ENCODE measurements around the gene SEMA4D. TPM values are rescaled to one million over a fixed set of nuclear protein-coding genes. Genes with fewer than 3 reads are reported as not detected.

The SEMA4D gene
- total and polyA plus RNA-seq, 2 of the 13 experiments (the other 11 are each of a cell fraction or from before 2014, with no cell fraction given), result 0.13 to 0.16 TPM

DNA sequence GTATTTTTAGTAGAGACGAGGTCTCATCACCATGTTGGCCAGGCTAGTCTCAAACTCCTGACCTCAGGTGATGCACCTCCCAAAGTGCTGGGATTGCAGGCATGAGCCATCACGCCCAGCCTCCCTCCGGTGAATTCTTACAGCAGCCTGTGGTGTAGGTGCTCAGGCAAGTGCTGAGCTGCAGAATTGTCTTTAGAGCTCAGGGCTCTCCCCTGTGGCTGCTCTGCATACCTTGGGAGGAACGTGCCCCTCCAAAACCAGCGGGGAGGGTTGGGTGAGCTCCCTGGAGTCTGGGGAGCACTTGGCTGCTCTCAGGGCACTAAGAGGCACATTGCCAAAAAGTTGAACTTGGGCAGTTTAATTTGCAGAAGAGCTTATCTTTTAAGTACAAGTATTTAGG is 150.3 kb downstream of the SEMA4D start:
- DNase-seq (ENCODE audit: low spot score) (no peak), FAIRE-seq (no peak), ATAC-seq (no peak)
- Histone ChIP-seq H3K4me2 (ENCODE audit: low read depth, low read length) (no peak overlapping the region), H3K9me3 (ENCODE audit: low read length) (no peaks in the 10 kb centered on the region), H2AFZ (ENCODE audit: low read length) (no peak overlapping the region), H3K4me3 (replicated peaks in 1 of 3; ENCODE audit: insufficient read depth in 1 of 3, low read depth in 2 of 3, low read length in 3 of 3) (no peak overlapping the region), H4K20me1 (ENCODE audit: insufficient read depth, low read length) (no peaks in the 10 kb centered on the region), H3K27ac (ENCODE audit: extremely low read length, insufficient read depth, low read length) (no peak overlapping the region), H3K79me2 (ENCODE audit: insufficient read depth, low read length) (no peaks in the 10 kb centered on the region), H3K36me3 (replicated peaks in 1 of 2; ENCODE audit: control insufficient read depth in 1 of 2, insufficient read depth in 2 of 2, low read length in 2 of 2) (peaks cover 19 to 61% of the 10 kb centered on the region in 2 experiments), H3K9ac (ENCODE audit: insufficient read depth, low read depth, low read length) (no peak overlapping the region), H3K4me1 (ENCODE audit: insufficient read depth, low read length) (peaks cover 26% of the 10 kb centered on the region), H3K27me3 (ENCODE audit: control insufficient read depth in 1 of 2, insufficient read depth in 2 of 2, low read length in 2 of 2) (no peaks in the 10 kb centered on the region)
- no TSS peak for BruUV-seq (replicated peaks)
- 98% methylated on average over 4 of the region's 5 CpGs for WGBS (ENCODE audit: low lambda C conversion rate)
- ChIA-PET POLR2A (interaction anchor here (0.9 kb wide), 1 partner anchor 31 kb away, joined by 6 read pairs; no protein-coding TSS in a partner anchor), CTCF (ENCODE audit: low intra/inter-chr PET ratio, low total read pairs) (no interaction called here)
- in situ Hi-C loops (cut with HindIII; ENCODE audit: extremely low pct_ligation_motif_present, low pct_unique_long_range_greater_than_20kb), result no loop called here
- intact Hi-C loops (cut with micrococcal nuclease; ENCODE audit: unreplicated experiment), result no loop called here
- no peak for TF ChIP-seq DNMT3B (CRISPR knock-in tag; conservative IDR thresholded peaks at IDR 0.05)
- no peak for TF ChIP-seq ZNF451 (CRISPR knock-in tag; IDR thresholded peaks at IDR 0.05)
- TF ChIP-seq, protein P1, sequence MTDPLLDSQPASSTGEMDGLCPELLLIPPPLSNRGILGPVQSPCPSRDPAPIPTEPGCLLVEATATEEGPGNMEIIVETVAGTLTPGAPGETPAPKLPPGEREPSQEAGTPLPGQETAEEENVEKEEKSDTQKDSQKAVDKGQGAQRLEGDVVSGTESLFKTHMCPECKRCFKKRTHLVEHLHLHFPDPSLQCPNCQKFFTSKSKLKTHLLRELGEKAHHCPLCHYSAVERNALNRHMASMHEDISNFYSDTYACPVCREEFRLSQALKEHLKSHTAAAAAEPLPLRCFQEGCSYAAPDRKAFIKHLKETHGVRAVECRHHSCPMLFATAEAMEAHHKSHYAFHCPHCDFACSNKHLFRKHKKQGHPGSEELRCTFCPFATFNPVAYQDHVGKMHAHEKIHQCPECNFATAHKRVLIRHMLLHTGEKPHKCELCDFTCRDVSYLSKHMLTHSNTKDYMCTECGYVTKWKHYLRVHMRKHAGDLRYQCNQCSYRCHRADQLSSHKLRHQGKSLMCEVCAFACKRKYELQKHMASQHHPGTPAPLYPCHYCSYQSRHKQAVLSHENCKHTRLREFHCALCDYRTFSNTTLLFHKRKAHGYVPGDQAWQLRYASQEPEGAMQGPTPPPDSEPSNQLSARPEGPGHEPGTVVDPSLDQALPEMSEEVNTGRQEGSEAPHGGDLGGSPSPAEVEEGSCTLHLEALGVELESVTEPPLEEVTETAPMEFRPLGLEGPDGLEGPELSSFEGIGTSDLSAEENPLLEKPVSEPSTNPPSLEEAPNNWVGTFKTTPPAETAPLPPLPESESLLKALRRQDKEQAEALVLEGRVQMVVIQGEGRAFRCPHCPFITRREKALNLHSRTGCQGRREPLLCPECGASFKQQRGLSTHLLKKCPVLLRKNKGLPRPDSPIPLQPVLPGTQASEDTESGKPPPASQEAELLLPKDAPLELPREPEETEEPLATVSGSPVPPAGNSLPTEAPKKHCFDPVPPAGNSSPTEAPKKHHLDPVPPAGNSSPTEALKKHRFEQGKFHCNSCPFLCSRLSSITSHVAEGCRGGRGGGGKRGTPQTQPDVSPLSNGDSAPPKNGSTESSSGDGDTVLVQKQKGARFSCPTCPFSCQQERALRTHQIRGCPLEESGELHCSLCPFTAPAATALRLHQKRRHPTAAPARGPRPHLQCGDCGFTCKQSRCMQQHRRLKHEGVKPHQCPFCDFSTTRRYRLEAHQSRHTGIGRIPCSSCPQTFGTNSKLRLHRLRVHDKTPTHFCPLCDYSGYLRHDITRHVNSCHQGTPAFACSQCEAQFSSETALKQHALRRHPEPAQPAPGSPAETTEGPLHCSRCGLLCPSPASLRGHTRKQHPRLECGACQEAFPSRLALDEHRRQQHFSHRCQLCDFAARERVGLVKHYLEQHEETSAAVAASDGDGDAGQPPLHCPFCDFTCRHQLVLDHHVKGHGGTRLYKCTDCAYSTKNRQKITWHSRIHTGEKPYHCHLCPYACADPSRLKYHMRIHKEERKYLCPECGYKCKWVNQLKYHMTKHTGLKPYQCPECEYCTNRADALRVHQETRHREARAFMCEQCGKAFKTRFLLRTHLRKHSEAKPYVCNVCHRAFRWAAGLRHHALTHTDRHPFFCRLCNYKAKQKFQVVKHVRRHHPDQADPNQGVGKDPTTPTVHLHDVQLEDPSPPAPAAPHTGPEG (CRISPR knock-in tag; IDR thresholded peaks at IDR 0.05), result no peak
- no peak for TF ChIP-seq ZNF773 (CRISPR knock-in tag; IDR thresholded peaks at IDR 0.05; ENCODE audit: borderline replicate concordance)
- no peak for TF ChIP-seq HMGXB3 (CRISPR knock-in tag; IDR thresholded peaks at IDR 0.05; ENCODE audit: borderline replicate concordance)
- no peak for TF ChIP-seq ZNF282 (IDR thresholded peaks at IDR 0.05; ENCODE audit: partially characterized antibody)
- no peak for TF ChIP-seq ZBTB44 (CRISPR knock-in tag; IDR thresholded peaks at IDR 0.05)
- no peak for TF ChIP-seq MAZ (IDR thresholded peaks at IDR 0.05; ENCODE audit: borderline replicate concordance, low read depth, low read length)
- TF ChIP-seq MAZ (CRISPR knock-in tag; IDR thresholded peaks at IDR 0.05; ENCODE audit: low read depth), result no peak
- TF ChIP-seq TBX3 (IDR thresholded peaks at IDR 0.05; ENCODE audit: borderline replicate concordance), result no peak
- no peak for TF ChIP-seq JARID2 (CRISPR knock-in tag; IDR thresholded peaks at IDR 0.05; ENCODE audit: insufficient replicate concordance)
- TF ChIP-seq NFE2 (CRISPR knock-in tag; IDR thresholded peaks at IDR 0.05), result no peak
- TF ChIP-seq ZMYM2 (CRISPR knock-in tag; IDR thresholded peaks at IDR 0.05), result no peak
- TF ChIP-seq ISX (CRISPR knock-in tag; conservative IDR thresholded peaks at IDR 0.05), result no peak
